Lung (tissue), 12 donors: ENCODE measurements around the gene PHGDH. TPM values are rescaled to one million over a fixed set of nuclear protein-coding genes. Genes with fewer than 3 reads are reported as not detected.

Experiments
- ATAC-seq: fragments of 200-7000 bp; cut with Tn5 transposase; one replicate; pipeline ENCODE4 v1.9.1; 2020; ENCODE audit warnings: moderate number of reproducible peaks; ENCODE audit not compliant: insufficient read depth, low FRiP score
- DNase-seq, 3 donors: peaks; one replicate each; pipeline ENCODE4 v3.0.0-alpha.2; 2013 to 2017
- H3K27ac ChIP-seq, 2 donors: one replicate each; pipeline ENCODE4 v1.5.1; 2013; ENCODE audit warnings: mild to moderate bottlenecking in 2 of 2, moderate library complexity in 2 of 2, control low read depth in 1 of 2, inconsistent platforms in 1 of 2, low read depth in 1 of 2, low read length in 1 of 2
- H3K27me3 ChIP-seq, 3 donors: one replicate each; pipeline ENCODE4 v1.5.1; 2013; ENCODE audit warnings: low read length in 2 of 3; ENCODE audit not compliant: control insufficient read depth in 3 of 3, insufficient read depth in 3 of 3
- H3K36me3 ChIP-seq, 4 donors: one replicate each; pipeline ENCODE4 v1.5.1; 2013; ENCODE audit warnings: low read length in 4 of 4, mild to moderate bottlenecking in 1 of 4, moderate library complexity in 1 of 4; ENCODE audit not compliant: control insufficient read depth in 4 of 4, insufficient read depth in 4 of 4
- H3K4me1 ChIP-seq, 5 donors: one replicate each; pipeline ENCODE4 v1.5.1; 2013; ENCODE audit warnings: low read length in 5 of 5, mild to moderate bottlenecking in 2 of 5, moderate library complexity in 1 of 5; ENCODE audit not compliant: control insufficient read depth in 5 of 5, insufficient read depth in 5 of 5
- H3K4me3 ChIP-seq: one replicate; pipeline ENCODE4 v1.5.1; 2013; ENCODE audit warnings: mild to moderate bottlenecking, control low read depth, moderate library complexity
- H3K9ac ChIP-seq, 2 donors: one replicate each; pipeline ENCODE4 v1.5.1; 2013; ENCODE audit warnings: low read length in 2 of 2, control low read depth in 1 of 2; ENCODE audit not compliant: insufficient read depth in 1 of 2
- H3K9me3 ChIP-seq, 4 donors: one replicate each; pipeline ENCODE4 v1.5.1; 2013; ENCODE audit warnings: low read length in 3 of 4, mild to moderate bottlenecking in 1 of 4, moderate library complexity in 1 of 4; ENCODE audit not compliant: control insufficient read depth in 4 of 4, insufficient read depth in 3 of 4
- CTCF ChIP-seq: IDR thresholded peaks from 2 replicates; pipeline ENCODE4 v1.5.1; 2012; ENCODE audit warnings: mild to moderate bottlenecking; ENCODE audit errors: control extremely low read depth, extremely low read depth
- WGBS, 2 donors: extraction: QIAGEN DNeasy Blood & Tissue Kit; methylation state at CpG; one replicate each; pipeline ENCODE4 v1.1.7; 2013; 5-methylcytosine and 5-hydroxymethylcytosine counted together
- polyA plus RNA-seq, 2 donors: library from polyadenylated mRNA; stranded (reverse); fragments of 200-250 nt; gene quantifications; one replicate each; pipeline ENCODE4 v1.2.1, GENCODE V29; 2013
- total RNA-seq, 2 donors: library from RNA; depleted of rRNA in 1 of 2; stranded (reverse); fragments of >200 nt in 1 of 2; gene quantifications; one replicate each; pipeline ENCODE4 v1.2.1, GENCODE V29; 2014 to 2021
- donor health status: control.
- donor health status: control.
- donor health status: Bipolar disorder and iron deficiency.
- donor health status: healthy.
- donor health status: DM: yes; HTN: yes; CAD: no.

Gene PHGDH
- total and polyA plus RNA-seq, 4 donors = 28.8 to 133 (median 34.2) TPM

DNA sequence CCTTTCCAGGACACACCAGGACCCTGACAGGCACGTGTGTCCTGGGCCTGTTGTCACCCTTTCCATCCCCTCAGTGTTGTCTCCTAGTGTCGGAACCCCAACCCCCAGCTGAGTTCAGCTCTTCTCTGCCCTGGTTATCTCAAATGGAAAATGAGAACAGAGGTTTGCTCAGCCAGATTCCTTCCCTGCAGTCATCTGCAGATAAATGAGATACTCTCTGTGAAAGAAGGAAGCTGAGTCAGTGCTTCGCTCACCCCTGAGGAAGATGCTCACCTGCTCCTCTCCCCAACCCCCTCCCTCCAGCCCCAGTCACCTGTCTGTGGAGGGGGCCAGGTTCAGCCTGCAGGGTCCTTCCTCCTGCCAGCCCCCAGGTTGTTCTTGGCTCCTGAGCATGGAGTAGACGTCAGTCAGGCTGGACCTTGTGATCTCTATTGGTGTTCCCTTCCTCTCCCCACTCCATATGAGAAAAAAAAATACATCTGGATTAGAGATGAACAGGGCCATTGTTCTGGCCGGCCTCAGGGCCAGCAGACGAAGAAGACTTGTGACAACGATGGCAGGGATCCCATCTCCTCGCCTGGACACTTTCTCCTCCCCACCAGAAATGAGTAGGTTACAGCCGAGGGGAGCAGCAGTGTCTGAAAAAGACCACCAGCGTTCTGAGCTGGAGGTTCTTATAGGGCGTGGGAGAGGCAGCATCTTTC lies 20.9 kb downstream of the PHGDH start:
- Histone ChIP-seq H3K9ac (no peak overlapping the region), H3K27ac (no peak overlapping the region), H3K4me3 (no peak overlapping the region), H3K4me1 (peaks cover 0 to 6% (median 0%) of the 10 kb centered on the region in 5 donors), H3K36me3 (peaks cover 0 to 37% (median 17%) of the 10 kb centered on the region in 4 donors), H3K27me3 (no peaks in the 10 kb centered on the region), H3K9me3 (no peaks in the 10 kb centered on the region)
- TF ChIP-seq CTCF = no peak
- 86 to 95% methylated on average over 11 of the region's 11 CpGs for WGBS, 2 donors
- ATAC-seq (no peak), DNase-seq (no peak)

GRCh38 chr1:119733754-119734153 lies 22.0 kb downstream of the PHGDH start:
- H3K9ac ChIP-seq = no peak overlapping the region
- WGBS, 2 donors = 90 to 93% methylated on average over 3 of the region's 3 CpGs
- H3K4me3 ChIP-seq = no peak overlapping the region
- H3K27me3 ChIP-seq = no peaks in the 10 kb centered on the region
- ATAC-seq (no peak), DNase-seq (no peak)
- TF ChIP-seq CTCF = no peak
- peaks cover 0 to 6% (median 0%) of the 10 kb centered on the region in 5 donors for H3K4me1 ChIP-seq
- peaks cover 0 to 33% (median 17%) of the 10 kb centered on the region in 4 donors for H3K36me3 ChIP-seq
- H3K9me3 ChIP-seq = no peaks in the 10 kb centered on the region
- H3K27ac ChIP-seq = no peak overlapping the region

DNA sequence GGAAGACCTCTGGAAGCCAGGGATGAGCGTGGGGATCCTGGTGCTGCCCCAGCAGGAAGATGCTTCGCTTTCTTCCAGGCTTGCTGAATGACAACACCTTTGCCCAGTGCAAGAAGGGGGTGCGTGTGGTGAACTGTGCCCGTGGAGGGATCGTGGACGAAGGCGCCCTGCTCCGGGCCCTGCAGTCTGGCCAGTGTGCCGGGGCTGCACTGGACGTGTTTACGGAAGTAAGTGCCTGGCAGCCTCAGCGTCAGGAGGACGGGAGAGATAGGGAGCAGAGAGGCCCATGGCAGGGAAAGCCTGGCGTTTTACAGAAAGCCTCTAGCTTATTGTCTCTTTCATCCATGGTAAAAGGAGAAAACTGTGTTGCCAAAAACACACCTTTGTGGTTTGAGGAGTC lies 23.5 kb downstream of the PHGDH start:
- no peak for DNase-seq
- no peak for TF ChIP-seq CTCF
- Histone ChIP-seq H3K4me3 (no peak overlapping the region), H3K9ac (no peak overlapping the region), H3K9me3 (no peaks in the 10 kb centered on the region), H3K27ac (no peak overlapping the region), H3K27me3 (no peaks in the 10 kb centered on the region), H3K4me1 (peaks cover 0 to 6% (median 0%) of the 10 kb centered on the region in 5 donors), H3K36me3 (peaks cover 0 to 22% (median 12%) of the 10 kb centered on the region in 4 donors)
- WGBS, 2 donors = 93 to 94% methylated on average over 14 of the region's 14 CpGs
- ATAC-seq = no peak
